Measurements from ENCODE around the gene ADK.
"Not testable (repeated sequence)": the region's sequence is repeated elsewhere in the genome, so short reads cannot be mapped to it uniquely, and the experiment has no call there.

ADK gene

GRCh38 chr10:74575191-74575720 lies 424.2 kb downstream of the ADK start:
- DNase-seq = no peak

- no peak for DNase-seq
These were observed 424.9 kb downstream of the ADK start for GRCh38 chr10:74575912-74576311.

GRCh38 chr10:74576586-74576985 lies 425.6 kb downstream of the ADK start:
- DNase-seq = no peak

GRCh38 chr10:74580438-74580837 lies 429.4 kb downstream of the ADK start:
- DNase-seq = not testable (repeated sequence)

- no peak for DNase-seq
These were observed 431.5 kb downstream of the ADK start for GRCh38 chr10:74582566-74582965.

GRCh38 chr10:74585231-74586087 lies 434.4 kb downstream of the ADK start:
- peak in 3 of 4 experiments; percentile 3 to 14 (median 5) for DNase-seq

GRCh38 chr10:74586088-74586585 lies 435.1 kb downstream of the ADK start:
- peak in 1 of 4 experiments; percentile 1 for DNase-seq

- DNase-seq = no peak
These were observed 436.3 kb downstream of the ADK start for GRCh38 chr10:74587109-74587854.

GRCh38 chr10:74589226-74589673 lies 438.2 kb downstream of the ADK start:
- peak; percentile 47 to 73 (median 58) for DNase-seq

- DNase-seq = no peak
These were observed 438.8 kb downstream of the ADK start for GRCh38 chr10:74589851-74590250.

- DNase-seq = no peak
These were observed 442.4 kb downstream of the ADK start for GRCh38 chr10:74593470-74593869.

GRCh38 chr10:74596713-74597112 lies 445.7 kb downstream of the ADK start:
- no peak for DNase-seq

- DNase-seq = no peak
These were observed 448.0 kb downstream of the ADK start for GRCh38 chr10:74598891-74599566.

- no peak for DNase-seq
These were observed 448.7 kb downstream of the ADK start for GRCh38 chr10:74599672-74600071.

- no peak for DNase-seq
These were observed 449.1 kb downstream of the ADK start for GRCh38 chr10:74600170-74600569.

- DNase-seq = no peak
These were observed 451.6 kb downstream of the ADK start for GRCh38 chr10:74602576-74602975.

GRCh38 chr10:74610299-74610698 lies 459.3 kb downstream of the ADK start:
- DNase-seq = no peak

GRCh38 chr10:74612195-74612594 lies 461.2 kb downstream of the ADK start:
- DNase-seq = no peak

- DNase-seq = no peak
These were observed 469.6 kb downstream of the ADK start for GRCh38 chr10:74620626-74621025.

- no peak for DNase-seq
These were observed 472.8 kb downstream of the ADK start for GRCh38 chr10:74623786-74624185.

GRCh38 chr10:74624501-74624900 lies 473.5 kb downstream of the ADK start:
- DNase-seq = no peak

- no peak for DNase-seq
These were observed 477.1 kb downstream of the ADK start for GRCh38 chr10:74628136-74628535.

- DNase-seq = no peak
These were observed 484.0 kb downstream of the ADK start for GRCh38 chr10:74634995-74635536.
